Activated naive CD4-positive, alpha-beta T cell treated with anti-CD3 and anti-CD28 coated beads, Interleukin-2, amount 10 ng/mL, durations not matched to agents 7 days and 5 days (primary cell): ENCODE results near the gene SP110.

Experiments used
- CTCF ChIA-PET: fragments of 350-600 bp; sonication (Branson Sonifier 250); formaldehyde crosslinking; loops from one replicate; lab custom pipeline; 2021; ENCODE audit warnings: antibody characterized with exemption; lab: Charles Lee
- DNase-seq: peaks from one replicate; pipeline ENCODE4 v3.0.0-alpha.2; 2020
- H3K27ac Mint-ChIP-seq: one replicate; pipeline ENCODE4 v1.8.0; 2021; ENCODE audit warnings: mild to moderate bottlenecking, moderate library complexity, mixed read lengths
- H3K27me3 Mint-ChIP-seq: one replicate; pipeline ENCODE4 v1.8.0; 2021; ENCODE audit warnings: mild to moderate bottlenecking, mixed read lengths
- H3K36me3 Mint-ChIP-seq: one replicate; pipeline ENCODE4 v1.8.0; 2021; ENCODE audit warnings: mixed read lengths
- H3K4me1 Mint-ChIP-seq: one replicate; pipeline ENCODE4 v1.8.0; 2021; ENCODE audit warnings: mixed read lengths
- H3K4me3 Mint-ChIP-seq: one replicate; pipeline ENCODE4 v1.8.0; 2021; ENCODE audit warnings: mild to moderate bottlenecking, moderate library complexity, mixed read lengths
- H3K9me3 Mint-ChIP-seq: one replicate; pipeline ENCODE4 v1.8.0; 2021; ENCODE audit warnings: mixed read lengths

The SP110 gene

DNA sequence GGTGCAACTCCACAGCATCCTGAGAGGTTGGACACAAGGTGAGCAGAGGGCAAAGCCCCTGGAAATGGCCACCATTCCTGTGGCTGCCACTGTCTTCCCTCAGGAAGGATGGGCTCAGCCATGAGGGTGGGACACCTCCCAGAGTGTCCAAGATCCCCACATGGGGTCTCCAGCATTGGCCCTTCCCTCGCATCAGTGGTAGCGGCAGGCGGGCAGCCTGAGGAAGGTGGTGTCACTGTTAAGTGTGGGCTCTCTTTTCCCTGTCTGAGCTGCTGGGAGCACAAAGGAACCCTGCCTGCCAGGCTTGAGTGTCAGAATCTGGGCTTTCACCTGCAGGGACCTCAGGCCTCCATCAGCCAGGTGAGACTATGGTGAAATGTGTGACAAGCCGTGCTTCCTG is 47.6 kb downstream of the SP110 start:
- no peaks in the 10 kb centered on the region for H3K9me3 Mint-ChIP-seq
- CTCF ChIA-PET: no interaction called here
- H3K4me3 Mint-ChIP-seq: no peak overlapping the region
- H3K27ac Mint-ChIP-seq: no peak overlapping the region
- peaks cover 84% of the 10 kb centered on the region for H3K36me3 Mint-ChIP-seq
- no peaks in the 10 kb centered on the region for H3K27me3 Mint-ChIP-seq
- no peak for DNase-seq
- peaks cover 22% of the 10 kb centered on the region for H3K4me1 Mint-ChIP-seq

DNA sequence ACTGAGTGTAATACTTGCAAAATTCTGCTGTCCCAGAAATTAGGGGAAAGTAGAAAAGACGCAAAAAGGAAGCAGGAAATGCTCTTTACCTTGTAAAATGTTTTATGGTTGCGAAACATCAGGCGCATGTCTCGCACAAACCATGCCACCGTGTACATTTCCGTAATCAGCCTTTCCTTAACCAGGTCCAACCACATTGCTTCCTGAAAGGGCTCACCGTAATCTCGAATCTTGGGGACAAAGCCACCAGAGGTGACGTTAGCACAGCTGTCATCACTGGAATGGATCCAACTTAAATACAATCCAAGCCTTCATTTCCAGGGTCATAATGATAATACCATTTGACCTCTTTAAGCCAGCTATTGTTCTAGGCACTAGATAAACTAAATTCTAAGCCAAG is 49.3 kb downstream of the SP110 start:
- no peaks in the 10 kb centered on the region for H3K9me3 Mint-ChIP-seq
- H3K4me1 Mint-ChIP-seq: peaks cover 22% of the 10 kb centered on the region
- H3K27ac Mint-ChIP-seq: peak overlapping the region; percentile 50
- no peaks in the 10 kb centered on the region for H3K27me3 Mint-ChIP-seq
- H3K4me3 Mint-ChIP-seq: no peak overlapping the region
- H3K36me3 Mint-ChIP-seq: peaks cover 81% of the 10 kb centered on the region
- DNase-seq: peak; percentile 32
- CTCF ChIA-PET: interaction anchor here (3.9 kb wide), 1 partner anchor 9 kb away, joined by 17 read pairs; no protein-coding TSS in a partner anchor

DNA sequence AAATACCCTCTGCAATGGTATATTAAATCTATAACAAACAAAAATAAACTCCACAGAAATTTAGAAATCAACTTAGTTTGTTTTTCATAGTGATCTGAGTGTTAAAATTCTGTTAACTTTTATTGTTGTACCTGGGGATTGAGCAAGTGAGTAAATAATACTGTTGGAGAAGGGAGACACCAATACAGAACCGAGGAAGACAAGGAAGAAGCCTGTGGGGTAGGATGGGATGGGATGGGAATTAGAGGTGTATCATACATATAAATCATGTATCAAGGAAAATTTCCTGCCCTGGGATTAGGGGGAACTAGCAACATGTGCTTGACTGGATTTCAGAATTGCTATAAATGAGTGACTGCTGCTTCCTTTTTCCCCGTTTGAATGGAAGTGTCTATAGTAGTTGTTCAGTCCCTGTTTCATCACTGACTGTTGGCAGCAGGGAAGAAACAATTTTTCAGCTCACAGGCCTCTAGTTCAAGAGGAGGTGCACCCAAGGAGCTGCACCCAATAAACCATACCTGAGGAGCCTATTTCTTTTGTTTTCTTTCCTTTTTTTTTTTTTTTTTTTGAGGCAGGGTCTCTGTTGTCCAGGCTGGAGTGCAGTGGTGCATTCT is 53.1 kb downstream of the SP110 start:
- CTCF ChIA-PET: interaction anchor here (0.8 to 0.9 kb wide), 2 partner anchors 17 to 41 kb away, joined by 3 read pairs; no protein-coding TSS in a partner anchor
- Mint-ChIP-seq H3K36me3 (peaks cover 71% of the 10 kb centered on the region), H3K9me3 (no peaks in the 10 kb centered on the region), H3K27me3 (no peaks in the 10 kb centered on the region), H3K4me1 (peaks cover 22% of the 10 kb centered on the region), H3K27ac (no peak overlapping the region), H3K4me3 (no peak overlapping the region)
- DNase-seq: no peak

DNA sequence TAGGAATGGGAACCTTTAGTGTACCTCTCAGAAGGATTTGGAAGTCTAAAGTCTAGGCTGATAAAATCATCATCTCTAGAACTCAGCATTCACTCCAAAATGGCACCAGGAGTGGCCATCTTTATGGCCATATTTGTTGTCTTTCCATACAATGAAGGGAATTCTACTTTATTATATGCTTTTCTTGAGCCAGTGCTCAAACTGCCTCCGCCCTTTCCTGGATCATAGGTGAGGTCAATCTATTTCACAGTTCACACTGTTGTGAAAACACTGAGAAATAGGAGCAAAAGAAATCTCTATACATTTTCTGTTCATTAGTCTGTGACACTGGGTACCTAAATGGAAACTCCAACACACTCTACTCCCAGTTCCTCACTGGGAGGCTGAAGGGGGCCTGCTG is 55.6 kb downstream of the SP110 start:
- H3K36me3 Mint-ChIP-seq: peaks cover 51% of the 10 kb centered on the region
- CTCF ChIA-PET: no interaction called here
- H3K4me1 Mint-ChIP-seq: peaks cover 2% of the 10 kb centered on the region
- peaks cover 6% of the 10 kb centered on the region for H3K27me3 Mint-ChIP-seq
- H3K4me3 Mint-ChIP-seq: no peak overlapping the region
- DNase-seq: no peak
- no peaks in the 10 kb centered on the region for H3K9me3 Mint-ChIP-seq
- no peak overlapping the region for H3K27ac Mint-ChIP-seq

DNA sequence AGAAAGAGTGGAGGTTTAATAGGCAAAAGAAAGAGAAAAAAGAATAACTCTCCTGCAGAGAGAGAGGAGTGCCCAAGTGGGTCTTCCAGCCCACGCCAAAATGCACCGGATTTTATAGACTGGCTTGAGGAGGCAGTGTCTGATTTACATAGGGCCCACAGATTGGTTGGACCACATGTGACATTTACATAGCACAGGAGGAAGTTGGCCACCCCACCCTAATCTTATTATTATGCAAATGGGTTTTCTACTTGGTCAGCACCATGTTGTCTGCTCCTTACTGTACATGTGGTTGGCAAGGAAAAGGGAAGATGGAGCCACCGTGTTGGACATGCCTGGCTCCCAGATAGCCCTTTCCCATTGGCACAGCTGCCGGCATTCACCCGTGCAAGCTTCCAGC is 56.8 kb downstream of the SP110 start:
- DNase-seq: no peak
- Mint-ChIP-seq H3K27me3 (peaks cover 6% of the 10 kb centered on the region), H3K36me3 (peaks cover 44% of the 10 kb centered on the region), H3K4me3 (no peak overlapping the region), H3K9me3 (no peaks in the 10 kb centered on the region), H3K27ac (no peak overlapping the region), H3K4me1 (peaks cover 2% of the 10 kb centered on the region)
- CTCF ChIA-PET: interaction anchor here (2.0 kb wide), 1 partner anchor 95 kb away, joined by 8 read pairs; the partner anchor contains the start of gene SLC16A14

DNA sequence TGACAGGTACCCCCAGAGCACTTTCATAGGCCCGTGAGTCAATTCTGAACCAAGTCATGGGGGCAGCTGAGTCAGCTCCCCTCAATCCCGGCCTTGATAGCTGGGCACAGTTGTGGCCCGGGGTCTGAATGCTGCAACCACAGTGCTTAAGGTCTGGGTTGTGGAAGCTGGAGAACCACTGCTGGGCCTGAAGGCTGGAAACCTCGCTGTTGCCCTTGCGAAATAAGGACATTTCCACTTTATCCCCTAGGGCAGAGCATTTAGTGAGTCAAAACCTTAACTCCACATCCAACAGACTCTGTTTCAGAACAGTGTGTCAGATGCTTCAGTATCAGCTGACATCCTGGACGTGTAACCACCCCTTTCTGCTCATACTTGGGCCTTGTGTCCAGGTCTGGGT is 58.6 kb downstream of the SP110 start:
- Mint-ChIP-seq H3K27me3 (peaks cover 10% of the 10 kb centered on the region), H3K4me3 (no peak overlapping the region), H3K9me3 (no peaks in the 10 kb centered on the region), H3K4me1 (peaks cover 2% of the 10 kb centered on the region), H3K36me3 (peaks cover 28% of the 10 kb centered on the region), H3K27ac (no peak overlapping the region)
- CTCF ChIA-PET: interaction anchor here (0.6 to 2.9 kb wide), 8 partner anchors 9 to 382 kb away, joined by 3 to 17 read pairs (median 4); partner anchors contain the start of gene SLC16A14
- no peak for DNase-seq

DNA sequence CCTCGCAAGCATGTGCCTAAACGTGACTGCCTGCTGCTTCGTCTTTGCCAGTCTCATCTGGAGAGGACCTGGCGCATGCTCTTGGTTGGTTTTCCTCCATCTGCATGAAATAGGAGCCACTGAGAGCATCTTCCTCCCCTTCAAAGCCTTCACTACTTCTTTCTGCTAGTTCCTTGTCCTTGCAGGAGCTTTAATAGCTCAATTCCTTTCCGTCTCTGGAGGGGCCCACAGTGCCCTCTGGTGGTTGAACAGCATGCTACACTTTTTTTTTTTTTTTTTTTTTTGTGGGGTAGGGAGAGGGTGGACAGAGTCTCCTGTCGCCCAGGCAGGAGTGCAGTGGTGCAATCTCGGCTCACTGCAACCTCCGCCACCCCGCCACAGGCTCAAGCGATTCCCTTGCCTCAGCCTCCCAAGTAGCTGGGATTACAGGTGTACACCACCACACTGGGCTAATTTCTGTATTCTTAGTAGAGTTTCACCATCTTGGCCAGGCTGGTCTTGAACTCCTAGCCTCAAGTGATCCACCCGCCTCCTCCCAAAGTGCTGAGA is 59.6 kb downstream of the SP110 start:
- Mint-ChIP-seq H3K27ac (no peak overlapping the region), H3K27me3 (peaks cover 10% of the 10 kb centered on the region), H3K36me3 (peaks cover 24% of the 10 kb centered on the region), H3K4me1 (peaks cover 2% of the 10 kb centered on the region), H3K4me3 (no peak overlapping the region), H3K9me3 (no peaks in the 10 kb centered on the region)
- CTCF ChIA-PET: interaction anchor here (0.6 to 5.4 kb wide), 22 partner anchors 10 to 455 kb away, joined by 3 to 46 read pairs (median 3); partner anchors contain the start of gene SLC16A14
- peak; percentile 62 for DNase-seq

DNA sequence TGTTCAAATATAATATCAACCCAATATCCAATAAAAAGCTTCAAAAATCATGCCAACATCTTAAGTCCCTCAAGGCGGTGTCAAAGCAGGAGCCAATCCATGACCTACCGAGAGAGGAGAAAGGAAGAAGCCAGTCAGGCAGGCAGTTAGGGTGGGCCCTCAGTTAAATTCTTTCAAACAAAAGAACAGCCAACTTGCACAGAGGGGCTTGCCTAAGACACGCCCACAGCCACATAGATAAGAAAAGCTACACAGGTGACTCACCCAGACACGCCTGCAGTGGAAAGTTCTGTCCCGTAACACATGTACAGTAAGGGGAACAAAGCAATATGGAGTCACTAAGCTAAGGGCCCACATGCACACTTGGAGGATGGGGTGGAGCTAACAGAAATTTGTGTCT is 61.3 kb downstream of the SP110 start:
- H3K36me3 Mint-ChIP-seq: peaks cover 10% of the 10 kb centered on the region
- no peak overlapping the region for H3K27ac Mint-ChIP-seq
- peaks cover 10% of the 10 kb centered on the region for H3K27me3 Mint-ChIP-seq
- peaks cover 2% of the 10 kb centered on the region for H3K4me1 Mint-ChIP-seq
- H3K4me3 Mint-ChIP-seq: no peak overlapping the region
- DNase-seq: no peak
- no peaks in the 10 kb centered on the region for H3K9me3 Mint-ChIP-seq
- CTCF ChIA-PET: interaction anchor here (0.9 to 5.4 kb wide), 5 partner anchors 8 to 454 kb away, joined by 3 to 46 read pairs (median 5); partner anchors contain the start of gene SLC16A14

DNA sequence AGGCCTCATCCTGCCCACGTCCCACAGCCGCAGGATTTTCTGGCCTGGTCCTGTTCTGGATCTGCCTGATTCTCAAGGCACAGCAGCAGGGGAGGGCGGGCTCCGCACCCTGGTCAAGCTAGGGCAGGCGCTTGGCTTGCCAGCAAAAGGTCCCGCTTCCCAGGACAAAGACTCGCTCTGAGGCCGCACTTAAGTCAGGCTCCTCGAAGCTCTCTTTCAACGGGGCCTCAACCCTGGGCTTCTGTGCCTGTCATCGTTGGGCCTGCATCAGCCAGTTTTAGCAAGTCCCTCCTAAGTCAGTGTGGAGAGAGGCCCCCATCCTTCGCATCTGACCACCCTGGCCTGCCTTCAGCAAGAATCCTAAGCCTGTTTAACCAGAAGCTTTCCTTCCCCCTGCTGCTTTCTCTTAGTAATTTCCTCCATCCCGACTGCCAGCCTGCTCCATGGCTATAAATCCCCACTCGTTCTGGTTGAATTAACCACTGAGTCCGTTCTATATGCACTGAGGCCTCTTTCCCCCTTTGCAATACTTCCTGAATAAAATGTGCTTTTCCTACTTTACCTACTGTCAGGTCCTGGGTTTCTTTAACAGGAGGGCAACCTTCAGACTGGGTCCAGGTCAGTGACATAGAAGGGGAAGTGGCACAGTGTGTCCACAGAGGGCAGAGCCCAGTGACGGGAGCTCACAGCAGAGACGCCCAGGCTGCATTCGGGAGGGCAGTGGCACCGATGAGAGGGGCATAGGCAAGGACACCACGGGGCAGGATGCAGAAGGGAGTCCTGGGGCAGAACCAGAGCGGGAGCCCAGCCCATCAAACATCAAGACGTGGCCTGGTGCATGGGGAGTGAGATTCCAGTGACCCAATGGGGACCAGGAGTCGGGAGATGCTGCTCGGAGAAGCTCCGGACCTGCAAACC is 62.7 kb downstream of the SP110 start:
- Mint-ChIP-seq H3K9me3 (peaks cover 5% of the 10 kb centered on the region), H3K27me3 (peaks cover 10% of the 10 kb centered on the region), H3K4me1 (peaks cover 2% of the 10 kb centered on the region), H3K4me3 (no peak overlapping the region), H3K36me3 (peaks cover 5% of the 10 kb centered on the region), H3K27ac (no peak overlapping the region)
- CTCF ChIA-PET: interaction anchor here (1.7 to 5.4 kb wide), 3 partner anchors 89 to 149 kb away, joined by 5 to 46 read pairs (median 21); partner anchors contain the start of gene SLC16A14
- no peak for DNase-seq

DNA sequence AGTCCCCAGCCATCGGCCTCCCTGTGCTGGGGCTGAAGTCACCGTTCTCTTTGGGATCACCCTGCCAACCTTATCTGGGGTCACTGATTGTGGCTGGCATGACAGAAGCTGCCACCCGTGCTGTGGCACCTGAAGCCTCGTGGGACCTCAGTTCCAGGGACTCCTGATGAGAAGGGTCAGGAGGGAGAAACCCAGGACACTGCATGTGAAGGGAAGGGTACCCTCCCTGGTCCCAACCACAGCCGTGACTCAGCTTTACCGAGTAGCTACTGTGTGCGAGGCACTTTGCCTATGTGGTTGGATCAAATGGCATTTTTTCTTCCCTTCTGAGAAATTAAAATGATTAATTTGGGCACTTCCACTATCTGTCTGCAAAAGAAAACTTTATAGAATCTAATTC is 64.4 kb downstream of the SP110 start:
- Mint-ChIP-seq H3K27me3 (peaks cover 10% of the 10 kb centered on the region), H3K27ac (no peak overlapping the region), H3K4me3 (no peak overlapping the region), H3K4me1 (peaks cover 2% of the 10 kb centered on the region), H3K9me3 (peaks cover 5% of the 10 kb centered on the region), H3K36me3 (no peaks in the 10 kb centered on the region)
- no peak for DNase-seq
- CTCF ChIA-PET: interaction anchor here (1.7 to 5.4 kb wide), 2 partner anchors 88 to 147 kb away, joined by 5 to 46 read pairs; no protein-coding TSS in a partner anchor

DNA sequence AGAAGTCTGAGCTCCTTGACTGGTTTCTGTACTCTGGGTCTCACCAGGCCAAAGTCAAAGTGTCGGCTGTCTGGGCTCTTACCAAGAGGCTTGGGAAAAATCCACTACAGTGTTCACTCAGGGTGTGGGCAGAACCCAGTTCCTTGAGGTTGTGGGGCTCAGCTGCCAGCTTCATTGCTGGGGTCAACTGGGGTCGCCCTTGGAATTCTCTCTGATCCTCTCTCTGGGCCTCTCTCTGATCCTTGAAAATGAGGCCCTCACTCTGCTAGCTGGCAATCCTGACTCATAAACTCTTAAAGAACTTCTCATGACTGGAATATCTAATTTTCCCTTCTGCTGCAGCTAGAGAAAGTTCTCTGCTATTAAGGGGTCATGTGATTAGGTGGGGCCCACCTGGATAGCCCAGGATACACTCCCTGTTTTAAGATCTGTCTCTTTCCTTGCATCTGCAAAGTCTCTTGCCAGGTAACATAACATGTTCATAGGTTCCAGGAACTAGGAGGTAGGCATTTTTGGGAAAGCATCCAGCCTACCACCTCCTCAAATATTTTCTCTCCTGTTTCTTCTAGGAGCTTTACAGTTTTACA is 66.3 kb downstream of the SP110 start:
- Mint-ChIP-seq H3K9me3 (peaks cover 5% of the 10 kb centered on the region), H3K4me3 (no peak overlapping the region), H3K36me3 (no peaks in the 10 kb centered on the region), H3K27me3 (peaks cover 4% of the 10 kb centered on the region), H3K27ac (no peak overlapping the region), H3K4me1 (no peaks in the 10 kb centered on the region)
- DNase-seq: no peak
- CTCF ChIA-PET: interaction anchor here (0.8 kb wide), 2 partner anchors 14 to 86 kb away, joined by 3 read pairs; no protein-coding TSS in a partner anchor

DNA sequence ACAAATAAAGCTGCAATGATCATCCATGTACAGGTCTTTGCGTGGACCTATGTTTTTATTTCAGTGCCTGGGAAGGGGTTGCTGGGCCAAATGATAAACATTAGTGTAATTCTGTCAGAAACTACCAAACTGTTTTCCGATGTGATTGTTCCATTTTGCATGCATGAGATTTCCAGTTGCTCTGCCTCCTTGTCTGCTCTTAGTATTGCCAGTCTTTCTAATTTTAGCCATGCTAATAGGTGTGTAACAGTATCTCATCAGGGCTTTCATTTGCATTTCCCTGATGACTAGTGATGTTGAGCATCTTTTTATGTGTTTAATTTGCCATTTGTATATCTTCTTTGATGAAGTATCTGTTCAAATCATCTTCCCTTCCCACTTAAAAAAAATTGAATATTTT is 67.5 kb downstream of the SP110 start:
- CTCF ChIA-PET: no interaction called here
- H3K27ac Mint-ChIP-seq: no peak overlapping the region

DNA sequence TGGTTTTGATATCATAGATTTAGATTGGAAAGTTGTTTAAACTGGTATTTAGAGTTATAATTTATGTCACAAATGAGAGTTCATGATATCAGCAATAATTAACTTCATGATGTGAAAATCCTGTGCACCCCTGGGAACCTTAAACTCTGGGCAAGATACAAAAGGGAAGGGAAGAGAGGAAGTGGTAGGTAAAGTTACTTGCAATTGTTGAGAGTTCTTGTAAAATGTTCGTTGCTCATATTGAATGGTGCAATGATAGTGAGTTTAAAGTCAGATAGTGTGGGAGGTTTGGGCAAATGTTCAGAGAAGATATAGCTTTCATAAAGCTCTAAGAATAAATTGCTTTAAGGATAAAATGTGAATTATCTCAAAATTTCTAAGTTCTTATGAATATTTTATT is 75.4 kb downstream of the SP110 start:
- Mint-ChIP-seq H3K36me3 (no peaks in the 10 kb centered on the region), H3K4me3 (no peak overlapping the region), H3K4me1 (no peaks in the 10 kb centered on the region), H3K9me3 (peaks cover 17% of the 10 kb centered on the region), H3K27me3 (peaks cover 19% of the 10 kb centered on the region), H3K27ac (no peak overlapping the region)
- DNase-seq: no peak
- CTCF ChIA-PET: no interaction called here

More for the DNA sequence above, 67.5 kb downstream of the SP110 start:
- peaks cover 5% of the 10 kb centered on the region for H3K9me3 Mint-ChIP-seq
- no peaks in the 10 kb centered on the region for H3K4me1 Mint-ChIP-seq
- H3K36me3 Mint-ChIP-seq: no peaks in the 10 kb centered on the region
- no peak for DNase-seq
- H3K4me3 Mint-ChIP-seq: no peak overlapping the region
- H3K27me3 Mint-ChIP-seq: peaks cover 4% of the 10 kb centered on the region

DNA sequence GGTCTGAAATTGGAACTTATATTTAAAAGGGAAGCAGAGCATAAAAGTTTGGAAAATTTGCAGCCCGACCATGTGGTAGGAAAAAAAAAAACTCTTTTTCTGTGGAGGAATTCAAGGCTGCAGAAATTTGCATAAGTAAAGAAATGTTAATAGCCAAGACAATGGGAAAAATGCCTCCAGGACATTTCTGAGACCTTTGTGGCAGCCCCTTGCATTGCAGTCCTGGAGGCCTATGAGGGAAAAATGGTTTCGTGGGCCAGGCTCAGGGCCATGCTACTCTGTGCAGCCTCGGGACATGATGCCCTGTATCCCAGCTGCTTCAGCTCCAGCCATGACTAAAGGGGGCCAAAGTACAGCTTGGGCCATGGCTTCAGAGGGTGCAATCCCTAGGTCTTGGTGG is 79.1 kb downstream of the SP110 start:
- Mint-ChIP-seq H3K4me1 (no peaks in the 10 kb centered on the region), H3K9me3 (peaks cover 17% of the 10 kb centered on the region), H3K27me3 (peaks cover 19% of the 10 kb centered on the region), H3K36me3 (no peaks in the 10 kb centered on the region), H3K4me3 (no peak overlapping the region), H3K27ac (no peak overlapping the region)
- DNase-seq: no peak
- CTCF ChIA-PET: no interaction called here
